ENCODE measurements around the gene PSAT1. TPM values are rescaled to one million over a fixed set of nuclear protein-coding genes. Genes with fewer than 3 reads are reported as not detected.
A peak's percentile ranks its signal among the peaks of the same experiment; 100 is the strongest.

Gene PSAT1
- total RNA-seq, 1 donor from 2014 or later: 1.9 TPM

GRCh38 chr9:78292716-78293497, 4.0 kb upstream of the PSAT1 start:
- intact Hi-C loops (cut with DNase I): no loop called here
- no peaks in the 10 kb centered on the region for H3K27me3 ChIP-seq
- no peak overlapping the region for H3K4me3 ChIP-seq
- no peak for DNase-seq (ENCODE audit: low spot score in 2 of 2)
- H3K36me3 ChIP-seq: no peaks in the 10 kb centered on the region
- H3K9me3 ChIP-seq: no peaks in the 10 kb centered on the region
- H3K4me1 ChIP-seq: peaks cover 3 to 5% of the 10 kb centered on the region in 2 donors
- TF ChIP-seq CTCF (IDR thresholded peaks at IDR 0.05): no peak
- no peak overlapping the region for H3K27ac ChIP-seq

GRCh38 chr9:78294290-78295176, 2.4 kb upstream of the PSAT1 start:
- no peak for DNase-seq (ENCODE audit: low spot score in 2 of 2)
- H3K9me3 ChIP-seq: no peaks in the 10 kb centered on the region
- TF ChIP-seq CTCF (IDR thresholded peaks at IDR 0.05): no peak
- H3K36me3 ChIP-seq: no peaks in the 10 kb centered on the region
- intact Hi-C loops (cut with DNase I): no loop called here
- H3K4me1 ChIP-seq: peaks cover 4 to 9% of the 10 kb centered on the region in 2 donors
- no peak overlapping the region for H3K27ac ChIP-seq
- no peak overlapping the region for H3K4me3 ChIP-seq
- no peaks in the 10 kb centered on the region for H3K27me3 ChIP-seq

- H3K36me3 ChIP-seq: no peaks in the 10 kb centered on the region
- H3K9me3 ChIP-seq: no peaks in the 10 kb centered on the region
- no peak overlapping the region for H3K4me3 ChIP-seq
- H3K27ac ChIP-seq: no peak overlapping the region
- intact Hi-C loops (cut with DNase I): no loop called here
- DNase-seq (ENCODE audit: low spot score in 2 of 2): no peak
- no peaks in the 10 kb centered on the region for H3K27me3 ChIP-seq
- peaks cover 4 to 9% of the 10 kb centered on the region in 2 donors for H3K4me1 ChIP-seq
- no peak for TF ChIP-seq CTCF (IDR thresholded peaks at IDR 0.05)
Measured at GRCh38 chr9:78295177-78295575, 1.7 kb upstream of the PSAT1 start.

GRCh38 chr9:78295731-78296130, 1.2 kb upstream of the PSAT1 start:
- H3K27me3 ChIP-seq: no peaks in the 10 kb centered on the region
- intact Hi-C loops (cut with DNase I): no loop called here
- H3K27ac ChIP-seq: peak overlapping the region; percentile 20 to 52
- no peaks in the 10 kb centered on the region for H3K9me3 ChIP-seq
- peaks cover 4 to 9% of the 10 kb centered on the region in 2 donors for H3K4me1 ChIP-seq
- H3K4me3 ChIP-seq: peak overlapping the region; percentile 57 to 76
- DNase-seq (ENCODE audit: low spot score in 2 of 2): no peak
- no peaks in the 10 kb centered on the region for H3K36me3 ChIP-seq
- TF ChIP-seq CTCF (IDR thresholded peaks at IDR 0.05): no peak

GRCh38 chr9:78296201-78296892, 578 bp upstream of the PSAT1 start:
- peak overlapping the region; percentile 57 to 76 for H3K4me3 ChIP-seq
- DNase-seq (ENCODE audit: low spot score in 2 of 2): no peak
- no peaks in the 10 kb centered on the region for H3K9me3 ChIP-seq
- peak overlapping the region; percentile 20 to 52 for H3K27ac ChIP-seq
- H3K36me3 ChIP-seq: no peaks in the 10 kb centered on the region
- H3K27me3 ChIP-seq: no peaks in the 10 kb centered on the region
- TF ChIP-seq CTCF (IDR thresholded peaks at IDR 0.05): no peak
- intact Hi-C loops (cut with DNase I): no loop called here
- peaks cover 4 to 9% of the 10 kb centered on the region in 2 donors for H3K4me1 ChIP-seq

Data from ascending aorta (tissue), 2 donors.